ENCODE data around the gene CISD1. TPM values are rescaled to one million over a fixed set of nuclear protein-coding genes. Genes with fewer than 3 reads are reported as not detected.

The CISD1 gene
- total RNA-seq, 2 experiments from 2014 or later, result 22.4 to 44.5 TPM

- H3K4me3 ChIP-seq (ENCODE audit: low read depth, low read length, poor library complexity, severe bottlenecking), result no peak overlapping the region
- no TSS peak for BruUV-seq (replicated peaks)
- TF ChIP-seq, protein P1, sequence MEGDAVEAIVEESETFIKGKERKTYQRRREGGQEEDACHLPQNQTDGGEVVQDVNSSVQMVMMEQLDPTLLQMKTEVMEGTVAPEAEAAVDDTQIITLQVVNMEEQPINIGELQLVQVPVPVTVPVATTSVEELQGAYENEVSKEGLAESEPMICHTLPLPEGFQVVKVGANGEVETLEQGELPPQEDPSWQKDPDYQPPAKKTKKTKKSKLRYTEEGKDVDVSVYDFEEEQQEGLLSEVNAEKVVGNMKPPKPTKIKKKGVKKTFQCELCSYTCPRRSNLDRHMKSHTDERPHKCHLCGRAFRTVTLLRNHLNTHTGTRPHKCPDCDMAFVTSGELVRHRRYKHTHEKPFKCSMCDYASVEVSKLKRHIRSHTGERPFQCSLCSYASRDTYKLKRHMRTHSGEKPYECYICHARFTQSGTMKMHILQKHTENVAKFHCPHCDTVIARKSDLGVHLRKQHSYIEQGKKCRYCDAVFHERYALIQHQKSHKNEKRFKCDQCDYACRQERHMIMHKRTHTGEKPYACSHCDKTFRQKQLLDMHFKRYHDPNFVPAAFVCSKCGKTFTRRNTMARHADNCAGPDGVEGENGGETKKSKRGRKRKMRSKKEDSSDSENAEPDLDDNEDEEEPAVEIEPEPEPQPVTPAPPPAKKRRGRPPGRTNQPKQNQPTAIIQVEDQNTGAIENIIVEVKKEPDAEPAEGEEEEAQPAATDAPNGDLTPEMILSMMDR (conservative IDR thresholded peaks at IDR 0.05; ENCODE audit: low read length), result no peak
- no peak for TF ChIP-seq EZH2phosphoT487 (IDR thresholded peaks at IDR 0.05; ENCODE audit: borderline replicate concordance, low read depth, low read length)
- H3K79me2 ChIP-seq (ENCODE audit: insufficient read depth, low read depth, low read length), result no peaks in the 10 kb centered on the region; the same call in 1 of the 2 replicates
- peaks cover 6% of the 10 kb centered on the region for H3K4me1 ChIP-seq (ENCODE audit: insufficient read depth, low read length, poor library complexity, severe bottlenecking)
- H2AFZ ChIP-seq (ENCODE audit: low read length), result no peak overlapping the region
- H4K20me1 ChIP-seq (ENCODE audit: insufficient read depth, low read length), result 0 out of 2 replicates have a peak, but pooled peaks cover under 1% of the 10 kb centered on the region
- no peaks in the 10 kb centered on the region for H3K9me3 ChIP-seq (ENCODE audit: low read length)
- POLR2A ChIA-PET, result no interaction called here
- CTCF ChIA-PET (ENCODE audit: unreplicated experiment), result no interaction called here
- no peaks in the 10 kb centered on the region for H3K36me3 ChIP-seq (ENCODE audit: insufficient read depth, low read length)
- no peaks in the 10 kb centered on the region for H3K9me2 ChIP-seq (ENCODE audit: insufficient read depth, low read length)
- H3K27ac ChIP-seq (ENCODE audit: low read depth, low read length, poor library complexity, severe bottlenecking), result no peak overlapping the region
- no peak overlapping the region for H3K4me2 ChIP-seq (ENCODE audit: low read length)
- no peak for DNase-seq (ENCODE audit: low spot score)
- intact Hi-C loops (cut with micrococcal nuclease; ENCODE audit: unreplicated experiment), result loop anchor here (5.0 kb wide), 1 partner anchor 38 kb away; no protein-coding TSS in a partner anchor
Measured at GRCh38 chr10:58330431-58330830, 61.5 kb downstream of the CISD1 start.

DNA sequence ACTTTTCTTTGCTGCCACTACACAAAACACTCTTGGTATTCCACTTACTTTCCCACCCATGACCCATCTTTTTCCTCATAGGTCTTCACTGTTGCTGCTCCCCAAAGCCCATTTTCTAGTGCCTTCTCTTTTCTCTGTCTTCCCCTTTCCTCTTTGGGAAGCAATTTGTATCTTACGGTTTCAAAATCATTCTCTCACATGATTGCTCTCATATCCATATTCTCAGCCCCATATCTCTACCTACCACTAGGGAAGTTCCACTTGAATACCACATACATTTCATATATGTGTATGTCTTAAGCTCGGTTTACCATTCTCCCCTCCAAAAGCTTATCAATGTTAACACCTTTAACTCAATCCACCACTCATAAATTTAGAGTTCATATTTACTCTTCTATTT is 62.7 kb downstream of the CISD1 start:
- BruUV-seq (replicated peaks), result no TSS peak
- H3K9me3 ChIP-seq (ENCODE audit: low read length), result no peaks in the 10 kb centered on the region
- TF ChIP-seq, protein P1 (conservative IDR thresholded peaks at IDR 0.05; ENCODE audit: low read length), result no peak
- no peak for TF ChIP-seq EZH2phosphoT487 (IDR thresholded peaks at IDR 0.05; ENCODE audit: borderline replicate concordance, low read depth, low read length)
- H3K79me2 ChIP-seq (ENCODE audit: insufficient read depth, low read depth, low read length), result peaks cover 8% of the 10 kb centered on the region; the same call in 1 of the 2 replicates
- no peaks in the 10 kb centered on the region for H3K9me2 ChIP-seq (ENCODE audit: insufficient read depth, low read length)
- H4K20me1 ChIP-seq (ENCODE audit: insufficient read depth, low read length), result peaks cover 9% of the 10 kb centered on the region
- no peak overlapping the region for H3K4me3 ChIP-seq (ENCODE audit: low read depth, low read length, poor library complexity, severe bottlenecking)
- peaks cover 14% of the 10 kb centered on the region for H3K4me1 ChIP-seq (ENCODE audit: insufficient read depth, low read length, poor library complexity, severe bottlenecking)
- intact Hi-C loops (cut with micrococcal nuclease; ENCODE audit: unreplicated experiment), result loop anchor here (5.0 kb wide), 1 partner anchor 39 kb away; no protein-coding TSS in a partner anchor
- H3K27ac ChIP-seq (ENCODE audit: low read depth, low read length, poor library complexity, severe bottlenecking), result no peak overlapping the region
- ChIA-PET POLR2A (interaction anchor here (0.6 to 1.2 kb wide), 5 partner anchors 9 to 408 kb away, joined by 3 to 4 read pairs (median 3); no protein-coding TSS in a partner anchor), CTCF (ENCODE audit: unreplicated experiment) (no interaction called here)
- no peaks in the 10 kb centered on the region for H3K36me3 ChIP-seq (ENCODE audit: insufficient read depth, low read length)
- DNase-seq (ENCODE audit: low spot score), result no peak
- no peak overlapping the region for H2AFZ ChIP-seq (ENCODE audit: low read length)
- H3K4me2 ChIP-seq (ENCODE audit: low read length), result no peak overlapping the region

- BruUV-seq (replicated peaks), result no TSS peak
Measured at GRCh38 chr10:58334817-58335305, 65.9 kb downstream of the CISD1 start, which contains the start of gene UBE2D1. Gene UBE2D1 (plus strand): TSS chr10:58335006. CDS start chr10:58335202, 196 bp downstream.

More at GRCh38 chr10:58334817-58335305, 65.9 kb downstream of the CISD1 start, which contains the start of gene UBE2D1:
- POLR2A ChIA-PET, result interaction anchor here (0.8 to 2.0 kb wide), 6 partner anchors 18 to 66 kb away, joined by 3 to 11 read pairs (median 4); partner anchors contain the start of genes CISD1 and TFAM
- H4K20me1 ChIP-seq (ENCODE audit: insufficient read depth, low read length), result peaks cover 9% of the 10 kb centered on the region
- H3K4me1 ChIP-seq (ENCODE audit: insufficient read depth, low read length, poor library complexity, severe bottlenecking), result peaks cover 14% of the 10 kb centered on the region
- no peak within 1 kb of the TSS for H3K27ac ChIP-seq (ENCODE audit: low read depth, low read length, poor library complexity, severe bottlenecking)
- no peak for TF ChIP-seq EZH2phosphoT487 (IDR thresholded peaks at IDR 0.05; ENCODE audit: borderline replicate concordance, low read depth, low read length)
- TF ChIP-seq, protein P1 (conservative IDR thresholded peaks at IDR 0.05; ENCODE audit: low read length), result peak; percentile 42
- peak within 1 kb of the TSS; percentile 96 for H2AFZ ChIP-seq (ENCODE audit: low read length)
- peak; percentile 81 for DNase-seq (ENCODE audit: low spot score)
- peak within 1 kb of the TSS; percentile 92 for H3K4me2 ChIP-seq (ENCODE audit: low read length)
- H3K4me3 ChIP-seq (ENCODE audit: low read depth, low read length, poor library complexity, severe bottlenecking), result peak within 1 kb of the TSS; percentile 98
- intact Hi-C loops (cut with micrococcal nuclease; ENCODE audit: unreplicated experiment), result loop anchor here (1.0 to 5.0 kb wide), 2 partner anchors 43 to 49 kb away; no protein-coding TSS in a partner anchor
- no peaks in the 10 kb centered on the region for H3K9me3 ChIP-seq (ENCODE audit: low read length)
- H3K36me3 ChIP-seq (ENCODE audit: insufficient read depth, low read length), result no peaks in the 10 kb centered on the region
- CTCF ChIA-PET (ENCODE audit: unreplicated experiment), result no interaction called here
- peaks cover 16% of the 10 kb centered on the region; the same call in 1 of the 2 replicates for H3K79me2 ChIP-seq (ENCODE audit: insufficient read depth, low read depth, low read length)
- H3K9me2 ChIP-seq (ENCODE audit: insufficient read depth, low read length), result no peaks in the 10 kb centered on the region
